Gastrocnemius medialis (tissue), 4 donors: ENCODE measurements around the gene NXPE1. TPM values are rescaled to one million over a fixed set of nuclear protein-coding genes. Genes with fewer than 3 reads are reported as not detected.

Experiments used
- ATAC-seq, 2 donors: fragments of 150-250 bp; one replicate each; pipeline ENCODE4 v1.9.1; 2016
- DNase-seq, 2 donors: peaks; one replicate each; pipeline ENCODE4 v3.0.0-alpha.2; 2019
- H3K27ac ChIP-seq, 4 donors: fragments of 200-600 bp; sonication (generic); 1 replicate in 1 of 4; 2 replicates in 3 of 4; pipeline ENCODE4 v1.5.1; 2016 to 2018; ENCODE audit warnings: mild to moderate bottlenecking in 2 of 4, moderate library complexity in 1 of 4
- H3K27me3 ChIP-seq, 3 donors: fragments of 200-600 bp; sonication (generic) in 2 of 3; 1 replicate in 1 of 3; 2 replicates in 2 of 3; pipeline versions ENCODE4 v1.5.1 to v1.6.0; 2016 to 2019; ENCODE audit warnings: mild to moderate bottlenecking in 1 of 3, moderate library complexity in 1 of 3
- H3K36me3 ChIP-seq, 2 donors: fragments of 200-600 bp; sonication (generic) in 1 of 2; one replicate each; pipeline ENCODE4 v1.5.1; 2017 to 2018
- H3K4me1 ChIP-seq, 2 donors: fragments of 200-600 bp; sonication (generic) in 1 of 2; one replicate each; pipeline ENCODE4 v1.5.1; 2016 to 2017; ENCODE audit warnings: mild to moderate bottlenecking in 2 of 2
- H3K4me3 ChIP-seq, 4 donors: fragments of 200-600 bp; sonication (generic) in 3 of 4; 1 replicate in 1 of 4; 2 replicates in 3 of 4; pipeline ENCODE4 v1.5.1; 2016 to 2019; ENCODE audit warnings: mild to moderate bottlenecking in 2 of 4
- H3K9me3 ChIP-seq, 3 donors: fragments of 200-600 bp; sonication (generic) in 2 of 3; 1 replicate in 1 of 3; 2 replicates in 2 of 3; pipeline ENCODE4 v1.5.1; 2016 to 2019
- POLR2A ChIP-seq, 2 donors: fragments of 450-650 bp; IDR thresholded peaks; one replicate each; pipeline ENCODE4 v1.6.1; 2017; ENCODE audit warnings: antibody characterized with exemption in 2 of 2, mild to moderate bottlenecking in 2 of 2, moderate library complexity in 2 of 2
- in situ Hi-C, 4 donors: fragments of 200-750 bp; cut with MboI; loops; one replicate each; pipeline versions ENCODE4 v1.15.0 to v1.8.0; 2017; ENCODE audit warnings: low sequenced_read_pairs in 4 of 4
- intact Hi-C: fragments of 100-400 bp; cut with DNase I; formaldehyde crosslinking; loops from one replicate; pipeline ENCODE4 v1.15.1; 2023; ENCODE audit warnings: low total_unique reads
- total RNA-seq, 4 donors: library from RNA; depleted of rRNA; stranded (reverse); fragments of >200 nt; gene quantifications; one replicate each; pipeline versions ENCODE4 v1.1.0 to v1.2.3, GENCODE V29; 2016
- TF ChIP-seq, protein P1 (sequence below), 5 experiments: fragments of 450-650 bp in 3 of 5; fragments of 200-600 bp in 2 of 5; sonication (generic) in 2 of 5; IDR thresholded peaks in 4 of 5; conservative IDR thresholded peaks in 1 of 5; 1 replicate in 4 of 5; 2 replicates in 1 of 5; pipeline ENCODE4 v1.5.1; 2016 to 2019; ENCODE audit warnings: antibody characterized with exemption in 5 of 5, mild to moderate bottlenecking in 3 of 5, moderate library complexity in 3 of 5

The NXPE1 gene
- total RNA-seq, 4 donors from 2014 or later, result 0.20 to 2.1 (median 1.2) TPM; not detected in 1

DNA sequence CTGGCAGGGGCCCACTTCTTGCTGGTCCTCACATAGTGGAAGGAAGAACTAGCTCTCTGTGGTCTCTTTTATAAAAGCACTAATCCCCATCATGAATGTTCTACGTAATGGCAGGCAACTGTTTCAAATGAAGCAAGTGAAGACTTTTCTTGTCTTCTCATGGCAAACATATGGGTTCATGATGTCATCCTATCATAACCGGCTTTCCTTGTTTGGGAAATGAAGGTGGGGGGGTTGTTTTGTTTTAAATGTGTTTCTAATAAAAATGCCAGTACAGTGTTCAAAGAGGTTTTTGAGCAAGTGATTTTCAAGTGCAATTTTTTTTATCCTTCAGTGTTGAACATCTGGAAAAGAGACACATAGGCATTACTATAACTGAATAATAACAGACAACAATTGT, 87.0 kb downstream of the NXPE1 start:
- in situ Hi-C loops (no loop called here), intact Hi-C loops (no loop called here)
- TF ChIP-seq, protein P1, sequence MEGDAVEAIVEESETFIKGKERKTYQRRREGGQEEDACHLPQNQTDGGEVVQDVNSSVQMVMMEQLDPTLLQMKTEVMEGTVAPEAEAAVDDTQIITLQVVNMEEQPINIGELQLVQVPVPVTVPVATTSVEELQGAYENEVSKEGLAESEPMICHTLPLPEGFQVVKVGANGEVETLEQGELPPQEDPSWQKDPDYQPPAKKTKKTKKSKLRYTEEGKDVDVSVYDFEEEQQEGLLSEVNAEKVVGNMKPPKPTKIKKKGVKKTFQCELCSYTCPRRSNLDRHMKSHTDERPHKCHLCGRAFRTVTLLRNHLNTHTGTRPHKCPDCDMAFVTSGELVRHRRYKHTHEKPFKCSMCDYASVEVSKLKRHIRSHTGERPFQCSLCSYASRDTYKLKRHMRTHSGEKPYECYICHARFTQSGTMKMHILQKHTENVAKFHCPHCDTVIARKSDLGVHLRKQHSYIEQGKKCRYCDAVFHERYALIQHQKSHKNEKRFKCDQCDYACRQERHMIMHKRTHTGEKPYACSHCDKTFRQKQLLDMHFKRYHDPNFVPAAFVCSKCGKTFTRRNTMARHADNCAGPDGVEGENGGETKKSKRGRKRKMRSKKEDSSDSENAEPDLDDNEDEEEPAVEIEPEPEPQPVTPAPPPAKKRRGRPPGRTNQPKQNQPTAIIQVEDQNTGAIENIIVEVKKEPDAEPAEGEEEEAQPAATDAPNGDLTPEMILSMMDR (IDR thresholded peaks at IDR 0.05 in 4 of 5, conservative IDR thresholded peaks at IDR 0.05 in 1 of 5), result no peak
- TF ChIP-seq POLR2A (IDR thresholded peaks at IDR 0.05), result no peak
- no peaks in the 10 kb centered on the region for H3K4me1 ChIP-seq
- H3K27ac ChIP-seq, result no peak overlapping the region
- H3K36me3 ChIP-seq, result no peaks in the 10 kb centered on the region
- H3K4me3 ChIP-seq, result no peak overlapping the region
- DNase-seq (no peak), ATAC-seq (no peak)
- no peaks in the 10 kb centered on the region for H3K27me3 ChIP-seq
- H3K9me3 ChIP-seq, result no peaks in the 10 kb centered on the region

Other genes starting within 250 kb of the NXPE1 start
- gene C11orf71, start 159.4 kb downstream of the NXPE1 start, total RNA-seq, result 10 to 100 TPM in 1 of 4 donors, 1 to 10 TPM in 3; 3.4 to 18.0 (median 8.7) TPM
- 10 to 100 TPM in 3 of 4 donors, 1 to 10 TPM in 1; 6.2 to 14.9 (median 11.6) TPM for gene RBM7, start 159.2 kb downstream of the NXPE1 start, total RNA-seq
- gene REXO2, start 120.4 kb downstream of the NXPE1 start, total RNA-seq, result 100 to 1,000 TPM in 2 of 4 donors, 10 to 100 TPM in 2; 29.3 to 177 (median 91.2) TPM
- under 1 TPM in 1 of 4 donors, not detected in 3; 0.80 TPM for gene NXPE4, start 35.9 kb upstream of the NXPE1 start, total RNA-seq
- under 1 TPM in 1 of 4 donors, not detected in 3; 0.24 TPM for gene NXPE2, start 118.6 kb upstream of the NXPE1 start, total RNA-seq